ENCODE results near the gene AADAC. TPM values are rescaled to one million over a fixed set of nuclear protein-coding genes. Genes with fewer than 3 reads are reported as not detected.

Gene AADAC
- polyA plus RNA-seq, 1 of the 3 experiments (the other 2 are of a cell fraction) = 1.2 TPM

DNA sequence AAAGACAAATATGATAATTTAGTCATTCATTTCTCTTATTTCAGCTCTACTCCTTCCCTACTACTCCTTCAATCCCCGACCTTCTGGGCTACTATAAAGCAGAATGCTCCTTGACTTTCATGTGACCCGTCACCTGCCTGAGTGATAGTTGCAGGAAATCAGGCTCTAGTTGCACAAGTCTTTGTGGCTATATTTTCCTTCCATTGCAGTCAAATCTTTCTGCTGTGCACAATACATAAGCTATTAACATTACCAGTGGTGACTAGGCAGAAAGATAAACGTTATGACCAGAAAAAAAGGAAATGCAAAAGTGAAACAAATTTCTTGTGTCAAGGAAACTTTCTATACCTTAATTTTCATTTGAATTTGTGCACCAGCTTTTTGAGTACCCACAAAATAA is 61.8 kb downstream of the AADAC start:
- no peaks in the 10 kb centered on the region for H3K27me3 ChIP-seq (ENCODE audit: insufficient read depth)
- no peak overlapping the region for H2AFZ ChIP-seq (ENCODE audit: low read depth)
- peak overlapping the region; percentile 53 for H3K4me2 ChIP-seq
- 14% methylated on average over 3 of the region's 3 CpGs for WGBS (ENCODE audit: low lambda C conversion rate)
- peaks cover 50% of the 10 kb centered on the region for H3F3A ChIP-seq (replicated peaks; ENCODE audit: insufficient read depth)
- H3K79me2 ChIP-seq (ENCODE audit: insufficient read depth) = peaks cover 68% of the 10 kb centered on the region
- H4K20me1 ChIP-seq (ENCODE audit: insufficient read depth) = no peaks in the 10 kb centered on the region
- H3K27ac ChIP-seq (ENCODE audit: low read depth in 2 of 2, low read length in 1 of 2) = peak overlapping the region; percentile 71 to 76
- TF ChIP-seq RXRA (IDR thresholded peaks at IDR 0.05; ENCODE audit: borderline replicate concordance, low read depth) (no peak), POLR2AphosphoS5 (IDR thresholded peaks at IDR 0.05; ENCODE audit: low read depth, low read length) (no peak), NFIC (IDR thresholded peaks at IDR 0.05; ENCODE audit: borderline replicate concordance) (no peak), GABPA (IDR thresholded peaks at IDR 0.05; ENCODE audit: low read depth) (no peak), TAF1 (IDR thresholded peaks at IDR 0.05; ENCODE audit: borderline replicate concordance, low read depth, low read length) (no peak)
- TF ChIP-seq, protein P1, sequence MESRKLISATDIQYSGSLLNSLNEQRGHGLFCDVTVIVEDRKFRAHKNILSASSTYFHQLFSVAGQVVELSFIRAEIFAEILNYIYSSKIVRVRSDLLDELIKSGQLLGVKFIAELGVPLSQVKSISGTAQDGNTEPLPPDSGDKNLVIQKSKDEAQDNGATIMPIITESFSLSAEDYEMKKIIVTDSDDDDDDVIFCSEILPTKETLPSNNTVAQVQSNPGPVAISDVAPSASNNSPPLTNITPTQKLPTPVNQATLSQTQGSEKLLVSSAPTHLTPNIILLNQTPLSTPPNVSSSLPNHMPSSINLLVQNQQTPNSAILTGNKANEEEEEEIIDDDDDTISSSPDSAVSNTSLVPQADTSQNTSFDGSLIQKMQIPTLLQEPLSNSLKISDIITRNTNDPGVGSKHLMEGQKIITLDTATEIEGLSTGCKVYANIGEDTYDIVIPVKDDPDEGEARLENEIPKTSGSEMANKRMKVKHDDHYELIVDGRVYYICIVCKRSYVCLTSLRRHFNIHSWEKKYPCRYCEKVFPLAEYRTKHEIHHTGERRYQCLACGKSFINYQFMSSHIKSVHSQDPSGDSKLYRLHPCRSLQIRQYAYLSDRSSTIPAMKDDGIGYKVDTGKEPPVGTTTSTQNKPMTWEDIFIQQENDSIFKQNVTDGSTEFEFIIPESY (IDR thresholded peaks at IDR 0.05; ENCODE audit: borderline replicate concordance, low read depth) = no peak
- no peaks in the 10 kb centered on the region for H3K9me2 ChIP-seq
- no peaks in the 10 kb centered on the region for H3K9me3 ChIP-seq
- ChIA-PET POLR2A (no interaction called here), CTCF (interaction anchor here (0.6 to 0.8 kb wide), 2 partner anchors 437 to 899 kb away, joined by 3 to 4 read pairs; no protein-coding TSS in a partner anchor)
- peak overlapping the region; percentile 56 for H3K9ac ChIP-seq
- peaks cover 2 to 12% of the 10 kb centered on the region in 2 experiments; a peak in 3 of 4 replicates for H3K4me1 ChIP-seq (ENCODE audit: control insufficient read depth in 1 of 2, insufficient read depth in 2 of 2, low read depth in 1 of 2, low read length in 1 of 2)
- peaks cover 0 to 2% of the 10 kb centered on the region in 2 experiments for H3K36me3 ChIP-seq (replicated peaks in 1 of 2; ENCODE audit: control insufficient read depth in 1 of 2, insufficient read depth in 2 of 2, low read length in 1 of 2)
- DNase-seq = no peak
- peak overlapping the region; percentile 15 to 21; a peak in 2 of 4 replicates for H3K4me3 ChIP-seq (ENCODE audit: low read depth in 2 of 2, low read length in 1 of 2)

DNA sequence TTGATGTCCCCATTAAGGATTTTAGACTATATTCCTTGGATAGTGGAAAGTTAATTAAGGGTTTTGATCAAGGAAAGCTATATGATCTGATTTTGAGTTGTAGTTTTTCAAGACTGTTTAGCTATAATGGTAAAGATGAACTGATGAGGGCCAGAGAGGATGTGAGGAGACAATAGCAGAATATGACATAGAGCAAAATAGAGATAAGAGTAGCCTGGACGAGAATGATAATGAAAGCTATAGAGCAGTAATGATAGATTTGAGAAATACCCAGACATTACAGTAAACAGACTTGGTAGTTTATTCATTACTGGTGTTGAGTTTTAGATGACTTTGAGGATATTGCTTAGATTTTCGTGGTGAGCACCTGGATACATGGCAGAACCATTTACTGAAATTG is 63.4 kb downstream of the AADAC start:
- CTCF ChIA-PET = no interaction called here
- Histone ChIP-seq H3K4me3 (ENCODE audit: low read depth in 2 of 2, low read length in 1 of 2) (no peak overlapping the region), H4K20me1 (ENCODE audit: insufficient read depth) (no peaks in the 10 kb centered on the region), H3K79me2 (ENCODE audit: insufficient read depth) (peaks cover 75% of the 10 kb centered on the region), H2AFZ (ENCODE audit: low read depth) (no peak overlapping the region), H3K4me1 (ENCODE audit: control insufficient read depth in 1 of 2, insufficient read depth in 2 of 2, low read depth in 1 of 2, low read length in 1 of 2) (peaks cover under 1 to 2% of the 10 kb centered on the region in 2 experiments; a peak in 2 of 4 replicates), H3K9me3 (no peaks in the 10 kb centered on the region), H3F3A (replicated peaks; ENCODE audit: insufficient read depth) (peaks cover 41% of the 10 kb centered on the region), H3K27ac (ENCODE audit: low read depth in 2 of 2, low read length in 1 of 2) (peak overlapping the region; percentile 55 to 76; a peak in 3 of 4 replicates), H3K27me3 (ENCODE audit: insufficient read depth) (no peaks in the 10 kb centered on the region), H3K4me2 (peak overlapping the region; percentile 44; the same call in 1 of the 2 replicates), H3K9me2 (no peaks in the 10 kb centered on the region), H3K9ac (peak overlapping the region; percentile 40; the same call in 1 of the 2 replicates), H3K36me3 (replicated peaks in 1 of 2; ENCODE audit: control insufficient read depth in 1 of 2, insufficient read depth in 2 of 2, low read length in 1 of 2) (peaks cover 2 to 11% of the 10 kb centered on the region in 2 experiments)
- DNase-seq = no peak
- POLR2A ChIA-PET = no interaction called here
- WGBS (ENCODE audit: low lambda C conversion rate) = 34% methylated on average over 2 of the region's 2 CpGs
- TF ChIP-seq RXRA (IDR thresholded peaks at IDR 0.05; ENCODE audit: borderline replicate concordance, low read depth) (no peak), MEF2A (IDR thresholded peaks at IDR 0.05; ENCODE audit: borderline replicate concordance, low read depth) (no peak), YY1 (IDR thresholded peaks at IDR 0.05; ENCODE audit: low read depth) (no peak), RCOR1 (IDR thresholded peaks at IDR 0.05; ENCODE audit: low read length) (no peak), ELF1 (IDR thresholded peaks at IDR 0.05) (no peak), FOXM1 (IDR thresholded peaks at IDR 0.05; ENCODE audit: low read depth) (no peak), EZH2phosphoT487 (IDR thresholded peaks at IDR 0.05; ENCODE audit: borderline replicate concordance, low read depth) (no peak), FOXJ3 (CRISPR knock-in tag; IDR thresholded peaks at IDR 0.05) (no peak), POLR2AphosphoS5 (IDR thresholded peaks at IDR 0.05; ENCODE audit: low read depth, low read length) (no peak), PBX3 (IDR thresholded peaks at IDR 0.05) (no peak), TAF1 (IDR thresholded peaks at IDR 0.05; ENCODE audit: borderline replicate concordance, low read depth, low read length) (no peak), NRF1 (IDR thresholded peaks at IDR 0.05; ENCODE audit: low read depth, low read length) (no peak), RFX5 (IDR thresholded peaks at IDR 0.05; ENCODE audit: low read length) (no peak), MXI1 (IDR thresholded peaks at IDR 0.05; ENCODE audit: low read depth, low read length) (no peak), SIN3A (IDR thresholded peaks at IDR 0.05; ENCODE audit: borderline replicate concordance, low read depth, low read length) (no peak), TEAD4 (IDR thresholded peaks at IDR 0.05; ENCODE audit: borderline replicate concordance, insufficient read depth) (no peak), JUND (IDR thresholded peaks at IDR 0.05) (no peak)

All from SK-N-SH (cell line).